Epithelial cell of prostate (primary cell): ENCODE data around the gene CRAT.

ENCODE experiments used
- DNase-seq: peaks from one replicate; pipeline ENCODE4 v3.0.0-alpha.2; 2011; ENCODE audit warnings: low read depth, low spot score
- H3K27ac ChIP-seq: fragments of 450-650 bp; 2 replicates; pipeline ENCODE4 v1.5.1; 2017; ENCODE audit warnings: mild to moderate bottlenecking

The CRAT gene

DNA sequence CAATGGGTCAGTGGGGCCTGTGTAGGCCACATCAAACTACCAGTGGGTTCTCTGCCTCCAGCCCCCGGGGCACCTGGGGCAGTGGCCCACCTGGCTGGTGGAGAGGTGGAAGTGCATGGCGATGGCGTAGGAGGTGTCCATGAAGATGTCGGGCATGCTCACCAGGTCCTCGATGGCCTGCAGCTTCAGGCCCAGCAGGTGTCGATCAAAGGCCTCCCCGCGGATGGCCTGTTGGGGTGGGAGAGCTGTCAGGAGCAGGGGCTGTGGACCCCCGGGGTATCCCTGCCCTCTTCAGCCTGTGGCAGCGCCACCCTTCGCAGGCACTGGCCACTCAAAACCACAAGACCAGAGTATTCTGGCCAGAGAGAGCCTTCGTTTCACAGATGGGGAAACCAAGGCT lies 14.7 kb downstream of the CRAT start:
- no peak overlapping the region for H3K27ac ChIP-seq
- DNase-seq: no peak

DNA sequence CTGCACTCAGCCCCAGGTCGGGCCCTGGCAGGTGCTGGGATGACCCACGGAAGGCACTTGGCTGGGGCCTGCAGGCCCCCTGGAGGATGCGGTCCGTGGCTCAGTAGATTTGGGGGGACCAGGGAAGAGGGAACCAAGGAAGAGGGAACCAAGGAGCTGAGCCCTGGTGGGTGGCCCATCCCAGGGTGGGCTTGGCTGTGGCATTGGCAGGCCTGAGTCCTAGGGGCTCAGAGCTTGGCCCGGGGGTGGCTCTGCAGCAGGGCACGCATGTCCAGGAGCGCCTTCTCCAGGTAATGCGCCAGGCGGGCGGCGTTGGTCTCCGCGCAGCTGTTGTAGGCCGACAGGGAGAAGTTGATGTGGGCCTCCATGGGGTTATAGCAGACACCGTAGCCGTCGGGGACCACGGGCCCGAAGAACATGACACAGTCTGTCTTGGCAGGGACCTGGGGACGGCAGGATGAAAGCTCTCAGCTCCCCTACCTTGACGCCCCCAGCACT lies 15.4 kb downstream of the CRAT start:
- DNase-seq: no peak
- H3K27ac ChIP-seq: no peak overlapping the region

DNA sequence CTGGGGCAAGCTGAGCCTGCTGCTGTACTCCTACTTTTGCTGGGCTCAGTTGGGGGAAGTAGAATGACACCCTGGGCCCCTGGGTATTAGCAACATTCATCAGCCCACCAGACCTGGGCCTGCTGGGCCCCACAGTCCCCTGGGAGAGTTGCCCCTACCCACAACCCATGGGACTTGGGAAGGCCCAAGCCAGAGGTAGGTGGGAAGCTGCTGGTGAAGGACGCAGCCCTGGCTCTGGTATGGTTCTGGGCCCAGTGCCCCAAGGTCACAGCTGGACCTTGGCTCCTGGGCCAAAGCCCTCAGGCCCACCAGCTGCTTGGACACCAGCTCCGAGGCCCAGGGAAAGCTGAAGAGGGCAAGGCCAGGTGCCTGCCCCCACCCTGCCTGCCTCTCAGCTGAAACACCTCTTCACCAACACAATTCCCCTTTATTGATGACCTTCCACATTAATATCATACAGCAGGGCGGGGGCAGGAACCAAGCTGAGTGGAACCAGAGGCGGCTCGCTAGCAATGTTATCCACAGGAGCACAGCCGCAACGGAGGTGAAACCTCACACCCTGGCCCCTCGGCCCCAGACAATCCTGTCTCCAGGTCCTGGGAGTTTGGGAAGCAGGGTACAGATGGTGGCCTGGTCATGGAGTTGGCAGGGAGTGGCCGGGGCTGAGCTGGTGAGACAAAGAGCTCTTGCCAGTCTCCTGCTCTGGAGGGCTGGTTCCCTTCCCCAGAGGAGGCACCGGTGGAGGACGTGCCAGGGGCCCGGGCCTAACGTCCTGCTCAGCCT lies 16.0 kb downstream of the CRAT start:
- no peak overlapping the region for H3K27ac ChIP-seq
- no peak for DNase-seq

DNA sequence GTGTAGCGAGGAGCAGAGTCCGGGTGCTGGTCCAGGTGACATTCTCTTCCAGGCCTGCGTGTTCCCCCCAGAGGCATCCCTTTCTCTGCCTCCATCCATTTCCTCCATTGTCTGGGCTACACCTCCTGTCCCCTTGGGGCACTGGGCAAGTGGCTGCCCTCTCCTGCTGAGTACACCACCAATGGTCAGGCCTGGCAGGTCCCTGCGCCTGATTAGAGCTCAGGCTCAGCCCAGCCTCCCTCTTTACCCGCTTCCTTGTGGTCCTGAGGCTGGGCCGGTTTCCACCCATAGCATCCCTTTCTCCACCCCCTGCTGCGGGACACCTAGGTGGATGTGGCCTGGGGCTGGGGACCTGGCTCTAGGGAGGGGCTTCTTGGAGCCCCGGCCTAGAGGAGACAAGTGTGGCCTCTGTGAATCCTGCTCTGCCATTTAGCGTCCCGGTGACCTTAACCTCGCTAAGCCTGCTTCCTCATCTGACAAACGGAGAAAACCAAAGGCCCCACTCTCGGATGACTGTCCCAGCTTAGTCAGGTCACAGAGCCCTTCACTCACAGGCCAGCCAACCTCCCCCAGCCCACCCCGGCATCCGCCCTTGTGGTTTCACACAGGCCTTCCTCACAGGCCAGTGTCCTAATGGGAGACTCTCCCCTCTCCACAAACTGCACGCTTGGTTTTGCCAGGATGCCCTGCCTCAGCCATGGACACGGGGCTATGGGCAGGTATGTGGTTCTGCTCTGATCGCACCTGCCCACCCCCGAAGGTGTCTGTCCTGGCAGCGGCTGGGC lies 16.8 kb downstream of the CRAT start:
- no peak for DNase-seq
- H3K27ac ChIP-seq: no peak overlapping the region

DNA sequence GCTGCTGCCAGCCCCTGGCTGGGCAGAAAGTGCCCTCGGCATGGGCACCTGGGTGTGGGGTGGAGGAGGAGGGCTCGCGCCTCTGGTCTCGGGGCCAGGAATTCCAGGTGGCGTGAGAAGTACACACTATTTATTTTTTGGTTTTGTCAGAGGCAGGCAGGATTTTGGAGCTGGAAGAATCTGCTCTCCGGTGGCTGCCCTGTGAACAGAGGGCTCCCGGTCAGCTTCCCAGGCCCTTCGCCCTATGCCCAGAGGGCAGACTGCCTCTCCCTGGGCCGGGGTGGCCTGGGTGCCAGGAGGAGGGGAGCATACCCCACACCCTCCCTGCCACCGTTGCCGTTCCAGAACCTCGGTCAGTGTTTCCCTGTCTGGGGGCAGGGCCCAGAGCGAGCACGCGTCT lies 21.3 kb downstream of the CRAT start:
- H3K27ac ChIP-seq: no peak overlapping the region
- no peak for DNase-seq

DNA sequence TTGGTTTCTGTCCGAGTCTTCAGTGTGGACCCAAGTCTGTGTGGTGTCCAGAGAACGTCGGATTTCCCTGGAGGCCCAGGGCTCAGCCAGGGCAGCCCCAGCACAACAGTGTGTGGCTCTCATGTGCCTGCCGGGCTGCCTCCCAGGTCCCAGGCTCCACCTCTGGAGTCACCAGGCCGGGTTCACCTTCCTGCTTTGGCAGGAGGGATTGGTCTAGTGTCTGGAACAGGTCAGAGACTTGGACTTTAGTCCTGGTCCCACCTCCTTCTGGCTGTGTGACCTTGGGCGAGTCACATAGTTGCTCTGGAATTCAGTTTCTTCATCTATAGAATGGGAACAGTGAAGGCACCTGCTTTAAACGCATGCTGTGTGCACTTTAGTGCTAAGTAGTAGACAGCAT lies 26.5 kb downstream of the CRAT start:
- DNase-seq: no peak
- no peak overlapping the region for H3K27ac ChIP-seq

DNA sequence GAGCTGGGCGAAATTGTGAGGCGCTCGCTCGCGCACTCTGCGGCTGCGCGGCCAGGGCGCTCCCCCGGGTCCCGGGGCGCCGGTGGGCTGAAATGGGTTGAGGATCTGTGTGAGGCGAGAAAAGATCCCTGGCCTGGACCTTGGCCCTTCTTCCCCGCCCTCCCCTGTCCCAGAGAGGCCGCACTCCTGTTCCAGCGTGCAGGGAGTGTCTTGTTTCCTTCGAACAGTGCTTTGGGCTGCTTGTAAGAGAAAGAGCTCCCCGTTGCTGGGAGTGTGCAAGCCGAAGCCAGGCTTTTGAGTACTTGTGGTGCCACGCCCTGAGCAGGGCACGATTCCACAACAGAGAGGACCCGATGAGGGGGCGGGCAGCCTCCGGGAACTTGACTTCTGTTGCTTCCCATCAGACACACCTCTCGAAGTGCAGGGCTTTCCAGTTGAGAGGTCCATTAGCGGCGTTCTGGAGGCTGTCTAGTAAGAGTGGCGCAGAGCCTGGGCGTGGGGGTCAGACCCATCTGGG lies 29.1 kb downstream of the CRAT start:
- H3K27ac ChIP-seq: peak overlapping the region; percentile 53
- no peak for DNase-seq

DNA sequence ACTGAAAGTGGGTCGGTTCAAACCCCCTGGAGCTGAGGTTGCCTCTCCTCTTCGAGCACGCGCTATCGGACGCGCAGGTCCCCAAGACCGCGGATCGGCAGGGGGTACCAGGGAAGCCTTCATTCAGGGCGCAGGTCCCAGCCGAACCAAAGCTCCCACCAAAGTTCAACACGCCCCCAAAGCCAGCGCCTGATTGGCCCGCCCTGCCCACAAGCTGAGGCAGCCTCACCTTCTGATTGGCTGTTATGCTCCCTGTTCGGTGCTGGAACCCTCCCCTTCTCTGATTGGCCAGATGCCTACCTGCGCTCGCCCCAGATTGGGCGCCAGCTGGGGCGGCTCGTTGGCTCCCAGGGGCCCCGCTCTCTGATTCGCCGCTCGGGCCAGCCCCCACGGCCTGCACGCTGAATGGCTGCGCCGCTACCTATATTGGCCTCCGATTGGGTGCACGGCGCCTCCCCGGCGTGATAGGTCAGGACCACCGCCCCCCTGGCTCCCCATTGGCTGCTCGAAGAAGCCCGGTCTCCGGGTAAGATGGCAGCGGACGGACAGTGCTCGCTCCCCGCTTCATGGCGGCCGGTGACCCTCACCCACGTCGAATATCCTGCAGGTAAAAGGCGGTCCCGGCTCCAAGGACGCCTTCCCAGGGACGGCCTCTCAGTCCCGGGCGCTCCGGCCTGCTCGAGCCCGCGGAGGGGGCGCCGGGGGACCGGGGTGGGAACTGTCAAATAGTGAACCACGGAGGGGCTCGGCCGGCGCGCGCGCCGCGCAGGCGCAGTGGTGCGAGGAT lies 29.8 kb downstream of the CRAT start, which contains the start of gene DOLPP1:
DOLPP1 (plus strand) TSS at position 511 of the 787 bp plus-strand sequence; CDS start at position 532, 21 bp downstream.
- DNase-seq: peak; percentile 98
- peak within 1 kb of the TSS; percentile 53 for H3K27ac ChIP-seq

DNA sequence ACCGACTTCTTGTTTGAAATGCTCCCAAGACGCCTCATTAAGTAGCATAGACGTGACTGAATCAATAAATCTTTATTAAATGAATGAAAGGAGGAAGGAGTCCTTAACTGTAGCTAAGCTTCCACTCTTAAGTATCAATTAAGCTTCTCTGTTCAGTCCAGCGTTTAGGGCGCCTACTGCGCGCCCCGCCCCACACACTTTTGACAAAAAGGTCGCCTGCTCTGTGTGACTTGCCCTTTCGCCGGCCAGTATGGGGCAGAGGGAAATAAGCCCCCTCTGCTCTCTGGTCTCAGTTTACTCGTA lies 30.3 kb downstream of the CRAT start:
- no peak for DNase-seq
- H3K27ac ChIP-seq: no peak overlapping the region

DNA sequence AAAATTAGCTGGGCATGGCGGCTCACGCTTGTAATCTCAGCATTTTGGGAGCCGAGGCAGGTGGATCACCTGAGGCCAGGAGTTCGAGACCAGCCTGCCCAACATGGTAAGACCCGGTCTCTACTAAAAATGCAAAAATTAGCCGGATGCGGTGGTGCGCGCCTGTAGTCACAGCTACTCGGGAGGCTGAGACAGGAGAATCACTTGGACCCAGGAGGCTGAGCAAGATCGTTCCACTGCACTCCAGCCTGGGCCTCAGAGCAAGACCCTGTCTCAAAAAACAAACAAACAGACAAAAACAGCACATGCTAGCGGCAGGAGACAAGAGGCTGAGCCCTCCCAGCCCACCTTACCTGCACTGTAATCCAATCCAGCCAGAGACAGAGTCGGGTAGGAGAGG lies 30.8 kb downstream of the CRAT start:
- H3K27ac ChIP-seq: no peak overlapping the region
- no peak for DNase-seq

DNA sequence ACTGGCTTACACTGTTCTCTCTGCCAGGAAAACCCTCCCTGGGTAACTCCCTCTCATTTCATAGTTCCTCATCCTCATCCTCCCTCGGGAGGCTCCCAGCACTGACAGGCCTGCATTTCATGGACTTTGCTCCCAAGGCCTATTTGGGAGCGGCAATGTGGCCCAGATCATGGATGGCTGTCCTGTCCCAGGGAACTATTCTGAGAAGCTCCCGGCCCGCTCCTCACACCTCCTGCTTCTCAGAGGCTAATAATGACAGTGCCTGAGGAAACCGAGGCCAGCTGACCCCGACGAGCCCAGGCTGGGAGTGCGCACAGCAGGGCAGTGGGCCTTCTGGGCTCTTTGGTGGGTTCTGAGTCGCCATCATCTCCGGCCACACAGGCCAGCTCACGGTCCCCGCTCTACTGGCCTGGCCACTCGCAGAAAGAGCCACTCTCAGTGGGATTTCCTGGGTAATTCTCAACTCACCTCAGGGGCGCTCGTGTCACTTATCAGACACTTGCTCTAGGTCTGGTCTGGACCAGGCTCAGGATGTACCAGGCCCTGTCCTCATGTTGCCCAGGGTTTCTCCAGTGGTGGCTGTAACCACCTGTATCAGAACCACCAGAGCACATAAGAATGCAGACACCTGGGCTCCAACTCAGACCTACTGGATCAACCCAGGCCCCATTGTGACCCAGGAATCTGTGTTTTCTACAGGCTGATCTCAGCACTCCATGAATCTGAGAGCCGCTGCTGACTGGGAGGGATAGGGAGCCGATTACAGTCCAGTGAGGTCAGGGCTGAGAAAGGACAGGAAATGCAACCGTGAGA lies 31.7 kb downstream of the CRAT start:
- H3K27ac ChIP-seq: no peak overlapping the region
- no peak for DNase-seq

DNA sequence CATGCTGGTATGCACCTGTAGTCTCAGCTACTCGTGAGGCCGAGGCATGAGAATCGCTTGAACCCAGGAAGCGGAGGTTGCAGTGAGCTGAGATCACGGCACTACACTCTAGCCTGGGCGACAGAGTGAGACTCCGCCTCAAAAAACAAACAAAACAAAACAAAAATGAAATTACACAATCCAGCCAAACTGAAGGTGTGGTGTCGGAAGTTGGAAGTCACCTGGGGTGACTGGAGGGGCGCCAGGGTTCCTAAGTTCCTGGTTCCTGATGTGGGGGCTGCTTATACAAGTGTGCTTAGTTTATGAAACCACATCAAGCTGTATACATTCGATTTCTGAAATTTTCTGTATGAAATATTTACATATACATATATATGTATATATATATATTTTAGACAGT lies 33.4 kb downstream of the CRAT start:
- H3K27ac ChIP-seq: no peak overlapping the region
- no peak for DNase-seq

DNA sequence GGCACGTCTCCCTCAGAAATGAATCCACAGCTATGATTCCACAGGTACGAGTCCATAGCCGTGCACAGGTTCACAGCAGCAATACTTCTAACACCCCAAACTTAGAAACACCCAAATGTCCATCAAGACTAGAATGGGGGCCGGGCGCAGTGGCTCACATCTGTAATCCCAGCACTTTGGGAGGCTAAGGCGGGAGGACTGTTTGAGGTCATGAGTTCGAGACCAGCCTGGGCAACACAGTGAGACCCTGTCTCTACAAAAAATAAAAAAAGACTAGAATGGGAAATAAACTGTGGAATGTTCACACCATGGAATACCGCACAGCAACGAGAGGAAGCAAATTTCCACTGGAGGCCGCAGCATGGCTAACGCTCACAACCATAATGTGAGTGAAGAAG lies 34.0 kb downstream of the CRAT start:
- H3K27ac ChIP-seq: no peak overlapping the region
- no peak for DNase-seq

DNA sequence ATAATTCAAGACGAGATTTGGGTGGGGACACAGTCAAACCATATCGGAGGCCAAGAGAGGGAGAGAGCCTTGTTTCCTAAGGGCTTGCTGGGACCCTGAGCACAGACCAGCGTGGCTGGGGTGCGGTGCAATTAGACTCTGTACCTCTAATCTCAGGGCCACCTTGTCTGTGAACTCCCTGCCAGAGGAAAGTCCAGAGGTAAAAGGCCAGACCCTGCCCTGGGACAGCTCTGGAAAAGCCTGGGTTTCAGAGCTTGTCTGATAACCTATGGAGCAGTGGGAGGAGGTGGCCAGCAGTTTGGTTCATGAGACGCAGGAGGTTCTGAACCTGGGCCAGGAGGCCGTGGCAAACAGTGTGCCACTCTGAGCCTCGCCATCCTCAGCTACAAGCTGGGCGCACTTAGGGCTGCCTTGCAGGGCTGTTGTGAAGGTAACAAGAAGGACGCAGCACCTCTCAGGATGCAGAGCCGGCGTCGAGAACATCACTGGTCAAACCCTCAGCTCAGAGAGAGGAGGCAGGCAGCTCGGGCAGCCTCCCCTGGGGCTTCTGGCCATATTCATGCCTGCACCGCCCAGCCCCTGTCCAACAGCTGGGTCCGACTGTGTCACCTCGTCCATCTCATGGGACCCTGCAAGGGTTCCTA lies 34.5 kb downstream of the CRAT start:
- no peak for DNase-seq
- H3K27ac ChIP-seq: no peak overlapping the region

DNA sequence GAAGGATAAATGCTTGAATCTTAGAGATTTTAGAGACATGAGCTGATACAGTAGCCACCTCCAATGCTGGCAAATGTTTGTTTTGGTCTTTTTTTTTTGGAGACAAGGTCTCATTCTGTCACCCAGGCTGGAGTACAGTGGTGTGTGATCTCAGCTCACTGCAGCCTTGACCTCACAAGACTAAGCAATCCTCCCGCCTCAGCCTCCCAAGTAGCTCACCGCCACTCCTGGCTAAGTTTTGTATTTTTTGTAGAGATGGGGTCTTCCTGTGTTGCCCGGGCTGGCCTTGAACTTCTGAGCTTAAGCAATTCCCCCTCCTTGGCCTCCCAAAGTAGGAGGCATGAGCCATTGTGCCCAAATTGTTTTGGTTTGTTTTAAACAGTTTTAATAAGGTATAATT lies 36.5 kb downstream of the CRAT start:
- DNase-seq: no peak

DNA sequence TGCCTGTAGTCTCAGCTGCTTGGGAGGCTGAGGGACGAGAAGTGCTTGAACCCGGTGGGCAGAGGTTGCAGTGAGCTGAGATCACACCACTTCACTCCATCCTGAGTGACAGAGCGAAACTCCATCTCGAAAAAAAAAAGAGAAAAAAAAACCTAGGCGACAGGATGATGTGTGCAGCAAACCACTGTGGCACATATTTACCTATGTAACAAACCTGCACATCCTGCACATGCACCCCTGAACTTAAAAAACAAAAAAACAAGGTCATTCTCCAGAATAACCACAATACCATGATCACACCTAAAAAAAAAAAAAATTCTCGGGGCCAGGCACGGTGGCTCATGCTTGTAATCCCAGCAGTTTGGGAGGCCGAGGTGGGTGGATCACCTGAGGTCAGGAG lies 37.2 kb downstream of the CRAT start:
- no peak overlapping the region for H3K27ac ChIP-seq
- DNase-seq: no peak

More for the DNA sequence above, 36.5 kb downstream of the CRAT start:
- no peak overlapping the region for H3K27ac ChIP-seq

DNA sequence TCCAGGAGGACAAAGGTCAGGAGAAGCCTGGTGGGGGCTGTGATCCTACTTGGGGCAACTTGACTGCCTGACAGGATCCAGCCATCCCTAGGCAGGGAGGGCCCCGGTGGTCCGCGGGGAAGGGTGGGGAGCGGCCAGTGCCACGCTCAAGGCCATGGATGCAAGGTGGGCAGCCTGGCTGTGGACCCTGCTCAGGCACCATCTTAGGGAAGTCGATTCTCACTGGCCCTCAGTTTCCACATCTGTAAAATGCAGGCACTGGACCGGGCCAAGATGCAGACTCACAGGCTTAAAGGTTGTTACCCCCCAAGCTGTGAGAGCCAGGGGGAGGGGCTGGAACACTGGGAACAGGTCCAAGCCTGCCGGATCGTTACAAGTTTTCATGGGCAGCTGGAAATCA lies 38.4 kb downstream of the CRAT start:
- DNase-seq: no peak
- no peak overlapping the region for H3K27ac ChIP-seq

DNA sequence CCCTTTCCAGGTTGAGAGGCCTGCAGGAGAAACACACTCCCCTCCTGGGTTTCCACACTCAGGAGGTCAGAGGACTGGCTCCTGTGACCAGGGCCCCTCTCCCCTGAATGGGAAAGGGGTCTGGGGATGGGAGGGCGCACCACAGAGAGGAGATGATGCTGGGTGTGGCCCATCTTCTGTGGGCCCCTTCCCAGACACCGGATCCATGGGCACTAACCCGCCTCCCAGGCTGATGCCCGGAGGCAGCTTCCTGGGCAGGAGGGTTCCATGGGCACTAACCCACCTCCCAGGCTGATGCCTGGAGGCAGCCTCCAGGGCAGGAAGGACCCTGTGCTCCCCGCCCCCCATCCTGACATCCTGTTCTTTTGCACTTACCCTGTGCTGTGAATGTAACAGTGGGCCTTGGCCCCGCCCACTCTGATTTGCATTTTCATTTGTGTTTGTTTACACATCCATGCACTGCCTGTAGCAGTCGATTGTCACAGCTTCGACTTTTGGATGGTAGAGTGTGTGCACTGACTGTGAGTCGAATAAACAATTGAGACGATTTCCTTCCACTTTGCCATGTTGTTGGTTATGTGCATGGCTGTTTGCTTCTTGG lies 39.0 kb downstream of the CRAT start:
- no peak for DNase-seq
- H3K27ac ChIP-seq: no peak overlapping the region
